HG02623 (cell line): Measurements from ENCODE around the gene NBPF4.
"Not testable (repeated sequence)": the region's sequence is repeated elsewhere in the genome, so short reads cannot be mapped to it uniquely, and the experiment has no call there.

Source experiments
- ATAC-seq: cut with Tn5 transposase; IDR thresholded peaks from one replicate; pipeline ENCODE4 v1.9.1; 2021; ENCODE audit warnings: moderate library complexity; ENCODE audit not compliant: unreplicated experiment

Gene NBPF4, protein sequence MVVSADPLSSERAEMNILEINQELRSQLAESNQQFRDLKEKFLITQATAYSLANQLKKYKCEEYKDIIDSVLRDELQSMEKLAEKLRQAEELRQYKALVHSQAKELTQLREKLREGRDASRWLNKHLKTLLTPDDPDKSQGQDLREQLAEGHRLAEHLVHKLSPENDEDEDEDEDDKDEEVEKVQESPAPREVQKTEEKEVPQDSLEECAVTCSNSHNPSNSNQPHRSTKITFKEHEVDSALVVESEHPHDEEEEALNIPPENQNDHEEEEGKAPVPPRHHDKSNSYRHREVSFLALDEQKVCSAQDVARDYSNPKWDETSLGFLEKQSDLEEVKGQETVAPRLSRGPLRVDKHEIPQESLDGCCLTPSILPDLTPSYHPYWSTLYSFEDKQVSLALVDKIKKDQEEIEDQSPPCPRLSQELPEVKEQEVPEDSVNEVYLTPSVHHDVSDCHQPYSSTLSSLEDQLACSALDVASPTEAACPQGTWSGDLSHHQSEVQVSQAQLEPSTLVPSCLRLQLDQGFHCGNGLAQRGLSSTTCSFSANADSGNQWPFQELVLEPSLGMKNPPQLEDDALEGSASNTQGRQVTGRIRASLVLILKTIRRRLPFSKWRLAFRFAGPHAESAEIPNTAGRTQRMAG

DNA sequence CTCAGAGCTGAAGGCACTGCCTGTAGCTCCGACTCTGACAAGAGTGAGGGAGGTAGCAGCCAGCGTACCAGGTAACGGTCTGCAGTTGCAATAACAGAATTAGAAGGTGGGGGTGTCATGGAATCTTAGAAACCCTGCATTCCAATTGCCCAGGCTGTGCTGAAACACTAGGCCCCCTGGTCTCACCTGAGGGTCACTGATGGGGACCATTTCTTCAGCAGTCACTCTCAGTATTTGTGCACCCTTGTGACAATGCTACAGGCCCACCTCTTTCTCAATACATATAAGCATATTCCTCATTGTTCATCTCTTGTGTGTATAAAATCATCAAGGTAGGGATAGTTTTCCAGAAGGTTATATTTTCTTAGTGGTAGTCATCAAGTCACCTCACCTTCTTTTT is at the start of gene NBPF4:
Gene NBPF4 (minus strand): TSS at position 101 of the 400 bp plus-strand sequence. CDS start 315 bp downstream, outside the sequence.
- not testable (repeated sequence) for ATAC-seq

DNA sequence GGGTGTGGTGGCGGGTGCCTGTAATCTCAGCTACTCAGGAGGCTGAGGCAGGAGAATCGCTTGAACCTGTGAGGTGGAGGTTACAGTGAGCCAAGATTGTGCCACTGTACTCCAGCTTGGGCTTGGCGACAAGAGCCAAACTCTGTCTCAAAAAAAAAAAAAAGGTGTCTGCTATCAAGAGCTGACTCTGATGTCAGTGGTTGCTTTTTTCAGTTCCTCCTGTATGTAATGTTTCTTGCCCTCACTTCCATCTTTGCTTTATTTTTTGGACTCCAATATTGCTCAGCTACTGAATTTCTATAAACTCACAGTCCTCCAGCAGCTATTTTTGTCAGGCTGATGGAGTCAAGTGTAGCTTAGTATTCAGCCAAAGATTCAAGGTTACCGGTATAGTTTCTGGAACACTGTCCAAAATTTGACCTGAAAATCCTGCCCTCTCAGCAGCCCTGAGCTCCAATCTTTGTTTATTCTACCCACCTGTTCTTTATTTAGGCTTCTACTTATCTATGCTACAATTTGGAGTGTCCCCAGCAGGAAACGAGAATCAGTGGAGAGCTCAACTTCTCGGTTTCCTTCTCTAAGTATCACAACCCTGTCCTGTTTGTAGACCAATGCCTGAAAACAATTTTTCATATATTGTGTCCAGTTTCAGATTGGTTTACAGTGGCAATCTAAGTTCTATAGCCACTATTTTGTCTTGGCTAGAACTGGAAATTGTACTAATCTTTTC is 38.8 kb upstream of the NBPF4 start:
- not testable (repeated sequence) for ATAC-seq

DNA sequence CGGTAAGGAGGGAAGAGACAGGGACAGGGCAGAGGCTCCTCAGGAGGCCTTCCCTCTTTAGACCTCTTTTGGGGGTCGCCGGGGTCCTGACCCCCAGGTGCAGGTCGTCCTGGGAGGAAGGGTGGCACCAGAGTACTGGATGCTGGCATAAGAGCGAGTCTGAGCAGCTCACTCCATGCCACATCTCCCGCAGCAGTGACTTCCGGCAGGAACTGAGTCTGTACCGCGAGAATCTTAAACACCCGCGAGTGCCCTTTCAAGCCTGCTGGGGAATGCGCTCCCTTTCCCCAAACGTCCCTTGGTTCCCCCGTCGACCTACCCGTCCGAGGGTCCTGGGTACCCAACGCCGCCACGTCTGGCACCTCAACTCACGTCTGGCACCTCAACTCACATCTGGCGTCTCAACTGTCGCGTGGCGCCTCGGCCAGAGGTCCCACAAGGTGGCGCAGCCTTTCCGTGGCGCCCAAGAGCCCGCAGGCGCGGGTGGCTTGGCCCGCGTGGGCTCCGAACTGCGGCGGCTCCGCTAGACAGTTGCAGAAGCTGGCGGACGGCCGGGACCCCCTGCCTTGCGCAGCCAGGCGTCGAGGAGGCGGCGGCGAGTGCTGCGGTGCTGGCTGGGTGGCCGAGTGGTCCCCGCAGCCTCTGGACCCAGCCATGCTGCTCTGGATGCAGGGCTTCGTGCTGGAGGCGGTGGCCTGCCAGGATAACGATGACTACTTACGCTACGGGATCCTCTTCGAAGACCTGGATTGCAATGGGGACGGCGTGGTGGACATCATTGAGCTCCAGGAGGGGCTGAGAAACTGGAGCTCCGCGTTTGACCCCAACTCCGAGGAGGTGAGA is 28.8 kb upstream of the NBPF4 start:
- not testable (repeated sequence) for ATAC-seq

DNA sequence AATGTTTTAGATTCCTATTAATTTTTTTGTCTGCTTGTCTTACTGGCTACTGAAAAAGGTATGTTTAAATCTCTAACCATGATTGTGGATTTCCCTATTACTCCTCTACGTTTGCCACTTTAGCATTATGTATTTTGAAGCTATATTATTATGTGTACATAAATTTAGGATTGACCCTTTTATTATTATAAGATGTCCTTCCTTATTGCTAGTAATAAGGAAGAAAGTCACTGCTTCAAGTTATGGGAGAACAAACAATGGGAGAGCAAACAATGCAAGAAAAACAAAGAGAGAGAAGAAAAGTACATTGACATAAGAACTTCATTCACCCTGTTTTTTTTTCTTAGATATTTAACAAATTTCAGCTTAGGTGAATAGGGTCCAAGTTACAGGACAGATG is 23.2 kb upstream of the NBPF4 start:
- not testable (repeated sequence) for ATAC-seq

DNA sequence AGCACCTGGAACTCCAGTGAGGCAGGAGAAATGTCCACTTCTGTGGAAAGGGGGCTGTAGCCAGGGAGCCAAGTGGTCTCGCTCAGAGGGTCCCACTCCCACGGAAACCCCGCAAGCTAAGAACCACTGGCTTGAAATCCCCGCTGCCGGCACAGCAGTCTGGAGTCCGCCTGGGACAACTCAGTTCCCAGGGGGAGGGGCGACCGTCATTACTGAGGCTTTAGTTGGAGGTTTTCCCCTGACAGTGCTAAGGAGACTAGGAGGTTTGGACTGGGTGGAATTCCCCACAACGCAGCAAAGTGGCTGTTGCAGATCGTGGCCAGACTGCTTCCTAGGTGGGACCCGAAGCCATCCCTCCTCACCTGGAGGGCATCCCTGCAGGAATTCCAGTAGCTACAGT is 18.1 kb upstream of the NBPF4 start:
- not testable (repeated sequence) for ATAC-seq

DNA sequence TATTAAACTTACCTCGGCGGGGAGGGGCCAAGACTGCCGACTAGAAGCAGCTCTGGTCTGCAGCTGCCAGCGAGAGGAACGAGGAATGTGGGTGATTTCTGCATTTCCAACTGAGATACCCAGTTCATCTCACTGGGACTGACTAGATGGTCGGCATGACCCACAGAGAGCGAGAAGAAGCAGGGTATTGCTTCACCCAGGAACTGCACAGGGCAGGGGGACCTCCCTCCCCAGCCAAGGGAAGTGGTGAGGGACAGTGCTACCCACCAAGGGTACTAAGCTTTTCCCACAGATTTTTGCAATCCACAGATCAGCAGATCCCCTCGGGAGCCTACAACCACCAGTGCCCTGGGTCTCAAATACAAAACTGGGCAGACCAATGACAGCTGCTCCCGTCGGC is 17.6 kb upstream of the NBPF4 start:
- not testable (repeated sequence) for ATAC-seq

DNA sequence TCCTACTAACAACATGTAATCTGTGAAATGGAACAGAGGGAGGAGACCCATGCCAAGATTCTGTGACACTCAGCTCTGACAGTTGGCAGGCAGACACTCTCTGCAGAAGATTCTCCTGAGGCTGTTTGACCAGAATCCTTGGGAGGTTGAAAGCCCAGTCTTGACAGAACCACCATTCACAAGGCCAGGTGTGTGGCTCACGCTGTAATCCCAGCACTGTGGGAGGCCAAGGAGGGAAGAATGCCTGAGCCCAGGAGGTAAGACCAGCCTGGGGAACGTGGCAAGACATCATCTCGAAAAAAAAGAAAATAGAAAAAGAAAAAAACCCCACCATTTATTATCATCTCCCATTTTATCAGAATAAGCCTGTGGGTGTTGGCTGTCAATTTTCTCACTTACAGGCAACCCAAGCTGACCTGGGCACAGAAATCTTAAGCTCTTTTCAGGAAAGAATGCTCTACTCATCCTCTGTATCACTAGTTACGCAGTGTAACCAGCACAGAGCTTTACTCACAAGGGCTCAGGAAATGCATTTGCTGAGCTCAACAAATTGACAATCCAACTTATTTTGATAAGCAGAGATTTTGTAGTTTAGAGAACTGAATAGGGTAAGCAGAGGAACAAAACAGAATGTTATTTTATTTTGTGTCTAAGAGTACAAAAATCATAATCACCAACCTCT is 16.8 kb upstream of the NBPF4 start:
- ATAC-seq, result not testable (repeated sequence)

DNA sequence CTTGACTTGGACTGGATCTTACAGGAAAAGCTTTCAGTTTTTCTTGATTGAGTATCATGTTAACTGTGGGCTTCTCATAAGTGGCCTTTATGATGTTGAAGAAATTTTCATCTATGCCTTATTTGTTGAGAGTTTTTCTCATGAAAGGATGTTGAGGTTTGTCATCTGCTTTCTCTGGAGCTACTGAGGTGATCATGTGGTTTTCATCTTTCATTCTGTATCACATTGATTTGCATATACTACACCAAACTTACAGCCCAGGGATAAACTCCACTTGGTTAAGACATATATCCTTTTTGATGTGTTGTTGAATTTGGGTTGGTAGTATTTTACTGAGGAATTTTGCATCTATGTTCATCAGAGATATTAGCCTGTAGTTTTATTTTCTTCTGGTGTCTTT is 11.6 kb upstream of the NBPF4 start:
- ATAC-seq, result peak; percentile 82

DNA sequence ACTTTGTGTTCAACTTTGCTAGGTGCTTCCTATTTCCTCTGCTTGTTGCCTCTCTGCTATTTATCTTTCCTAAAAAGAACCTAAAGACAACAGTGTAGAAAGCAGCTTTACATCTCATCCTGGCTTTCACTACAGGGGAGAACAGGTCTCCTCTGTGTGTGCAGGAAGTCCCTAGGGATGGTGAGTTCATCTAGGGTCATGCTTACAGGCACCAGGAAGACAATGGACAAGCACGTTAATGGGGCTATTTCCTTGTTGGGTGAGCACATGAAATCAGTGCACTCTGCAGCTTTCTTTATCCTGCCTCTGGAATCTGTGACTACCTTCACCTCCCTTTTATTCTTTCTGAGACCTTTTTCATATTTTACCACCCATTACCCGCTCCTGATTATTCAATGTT is 4.5 kb downstream of the NBPF4 start:
- ATAC-seq, result not testable (repeated sequence)

DNA sequence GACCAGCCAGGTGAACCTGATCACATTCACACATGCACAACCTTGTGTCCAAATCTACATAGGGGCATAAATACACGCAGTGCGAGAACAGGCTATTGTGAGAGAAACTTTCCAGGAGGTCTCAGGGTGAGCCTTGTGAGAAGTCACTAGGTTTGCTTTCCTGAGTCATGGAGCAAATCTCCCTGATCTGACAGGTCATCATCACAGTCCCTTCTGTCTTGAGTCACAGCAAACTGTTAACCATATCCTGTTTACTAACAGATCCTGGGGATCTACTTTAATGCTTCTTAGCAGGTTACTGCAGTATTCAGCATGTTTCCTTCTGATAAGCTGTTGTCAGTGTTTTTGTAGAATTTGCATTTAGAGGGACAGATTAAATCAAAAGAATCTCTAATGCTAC is 8.6 kb downstream of the NBPF4 start:
- not testable (repeated sequence) for ATAC-seq

DNA sequence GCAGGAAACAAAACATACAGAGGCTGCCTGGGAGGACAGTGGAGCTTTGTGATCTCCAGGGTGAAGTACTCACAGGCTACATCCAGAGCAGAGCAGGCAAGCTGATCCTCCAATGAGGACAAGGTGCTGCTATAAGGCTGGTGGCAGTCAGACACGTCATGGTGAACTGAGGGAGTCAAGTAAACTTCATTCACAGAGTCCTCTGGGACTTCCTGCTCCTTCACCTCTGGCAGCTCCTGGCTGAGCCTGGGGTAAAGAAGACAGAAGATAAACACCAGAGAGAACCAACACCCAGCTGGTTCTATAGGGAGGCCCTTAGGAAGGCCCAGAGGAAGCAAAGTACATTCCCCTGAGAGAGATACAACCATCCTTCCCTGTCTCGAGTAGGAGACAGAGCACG is 11.7 kb downstream of the NBPF4 start:
- ATAC-seq, result not testable (repeated sequence)

DNA sequence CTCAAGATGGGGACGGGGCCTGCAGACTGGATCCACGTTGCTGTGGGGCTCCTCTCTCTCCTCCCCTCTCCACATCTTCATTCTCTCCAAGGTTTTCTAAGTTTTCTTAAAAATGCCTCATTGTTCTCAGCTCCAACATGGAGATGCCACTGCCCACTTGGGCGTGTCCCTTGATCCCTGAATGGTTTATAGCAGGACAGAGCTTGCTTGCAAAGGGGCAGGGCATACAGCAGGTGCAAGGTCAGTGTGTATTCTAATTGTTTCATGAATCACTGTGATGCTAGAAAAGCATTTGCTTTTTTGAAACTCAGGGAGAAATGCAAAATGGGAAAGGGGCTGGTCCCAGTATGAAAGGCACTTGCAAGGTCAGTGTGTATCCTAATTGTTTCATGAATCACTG is 13.9 kb downstream of the NBPF4 start:
- ATAC-seq, result not testable (repeated sequence)

DNA sequence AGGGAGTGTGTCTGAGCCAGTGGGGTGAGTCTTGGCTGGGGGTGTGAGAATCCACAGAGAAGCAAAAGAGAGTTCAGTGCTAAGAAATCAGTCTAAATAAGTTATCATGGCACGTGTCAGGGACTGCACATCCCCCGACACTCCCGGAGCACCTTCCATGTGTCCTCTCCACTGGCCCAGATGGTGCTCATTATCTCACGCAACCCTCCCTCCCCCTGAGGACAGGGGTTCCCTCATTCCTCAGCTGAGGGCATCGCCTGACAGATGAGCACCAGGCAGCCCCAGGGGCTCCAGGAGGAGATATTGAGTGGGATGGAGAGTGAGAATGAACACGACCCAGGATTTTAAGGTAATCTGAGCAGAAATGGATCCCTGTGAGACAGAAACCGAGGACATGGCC is 16.1 kb downstream of the NBPF4 start:
- ATAC-seq, result not testable (repeated sequence)

DNA sequence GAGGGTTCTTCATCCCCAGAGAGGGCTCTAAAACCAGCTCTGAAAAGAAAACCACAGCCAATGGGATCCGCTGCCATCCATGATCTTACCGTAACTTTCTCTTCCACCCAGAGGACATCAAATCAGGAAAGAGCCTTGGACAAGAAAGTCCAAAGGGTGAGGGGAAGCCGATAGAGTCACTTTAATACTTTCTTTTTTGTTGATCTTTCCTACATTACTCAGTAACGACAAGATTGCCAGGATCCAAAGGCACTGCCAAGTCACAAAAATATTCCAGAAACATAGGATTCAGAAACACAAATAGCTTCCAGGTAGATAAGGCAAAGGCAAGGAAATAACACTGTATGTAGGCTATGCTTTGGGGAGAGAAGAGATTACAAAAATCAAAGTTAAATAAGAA is 17.0 kb downstream of the NBPF4 start:
- ATAC-seq, result not testable (repeated sequence)

DNA sequence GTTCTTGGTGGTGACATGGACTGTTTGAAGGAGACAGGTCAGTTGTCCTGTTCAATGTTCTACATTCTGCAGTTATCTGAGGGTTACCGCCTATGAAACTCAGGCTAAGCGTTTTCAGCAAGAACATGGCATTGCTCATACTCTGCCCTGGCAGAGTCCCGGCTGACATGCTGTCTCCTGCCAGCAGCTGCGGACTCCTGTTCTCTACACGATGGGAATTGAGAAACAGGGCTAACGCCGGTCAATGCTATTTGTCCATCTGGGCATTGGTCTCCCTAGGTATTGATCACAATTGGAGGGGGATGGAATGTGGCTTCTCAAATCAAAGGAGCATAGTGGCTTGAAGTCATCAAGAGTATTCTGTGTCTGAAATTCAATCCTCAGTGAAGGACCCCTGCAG is 20.6 kb downstream of the NBPF4 start:
- not testable (repeated sequence) for ATAC-seq

DNA sequence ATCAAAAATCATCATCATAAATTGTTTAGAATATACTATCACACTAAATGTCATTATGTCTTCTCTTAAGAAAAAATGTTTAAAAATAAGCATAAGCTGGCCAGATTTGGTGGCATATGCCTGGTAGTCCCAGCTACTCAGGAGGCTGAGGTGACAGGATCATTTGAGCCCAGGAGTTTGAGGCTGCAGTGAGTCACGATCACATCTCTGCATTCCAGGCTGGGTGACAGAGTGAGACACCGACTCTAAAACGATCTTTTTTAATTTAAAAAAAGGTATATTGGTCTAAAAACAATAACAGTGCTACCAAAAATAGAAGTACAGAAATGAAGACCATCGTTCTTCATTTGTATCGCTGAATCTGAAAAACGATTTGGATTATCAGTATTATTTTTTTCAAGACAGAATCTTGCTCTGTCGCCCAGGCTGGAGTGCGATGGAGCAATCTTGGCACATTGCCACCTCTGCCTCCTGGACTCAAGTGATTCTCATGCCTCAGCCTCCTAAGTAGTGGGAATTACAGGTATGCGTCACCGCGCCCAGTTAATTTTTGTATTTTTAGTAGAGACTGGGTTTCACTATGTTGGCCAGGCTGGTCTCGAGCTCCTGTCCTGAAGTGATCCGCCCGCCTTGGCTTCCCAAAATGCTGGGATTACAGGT is 26.2 kb downstream of the NBPF4 start:
- not testable (repeated sequence) for ATAC-seq

DNA sequence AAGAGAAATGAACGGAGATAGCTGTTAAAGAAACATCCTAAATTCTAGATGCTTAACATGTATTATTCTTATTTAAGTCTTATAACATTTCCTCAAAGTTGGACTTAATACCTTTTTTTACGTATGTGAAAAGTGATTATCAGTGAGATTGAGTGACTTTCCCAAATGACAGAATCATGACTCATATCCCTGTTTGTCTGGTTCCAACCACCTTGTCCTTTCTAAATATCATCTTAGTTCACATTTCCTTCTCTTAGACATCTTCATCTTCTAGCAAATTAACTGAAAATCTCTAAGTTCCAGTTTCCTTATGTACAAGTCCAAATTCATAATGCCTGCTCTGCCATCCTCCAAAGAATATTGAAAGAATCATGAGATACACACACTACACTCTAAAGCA is 26.9 kb downstream of the NBPF4 start:
- not testable (repeated sequence) for ATAC-seq

DNA sequence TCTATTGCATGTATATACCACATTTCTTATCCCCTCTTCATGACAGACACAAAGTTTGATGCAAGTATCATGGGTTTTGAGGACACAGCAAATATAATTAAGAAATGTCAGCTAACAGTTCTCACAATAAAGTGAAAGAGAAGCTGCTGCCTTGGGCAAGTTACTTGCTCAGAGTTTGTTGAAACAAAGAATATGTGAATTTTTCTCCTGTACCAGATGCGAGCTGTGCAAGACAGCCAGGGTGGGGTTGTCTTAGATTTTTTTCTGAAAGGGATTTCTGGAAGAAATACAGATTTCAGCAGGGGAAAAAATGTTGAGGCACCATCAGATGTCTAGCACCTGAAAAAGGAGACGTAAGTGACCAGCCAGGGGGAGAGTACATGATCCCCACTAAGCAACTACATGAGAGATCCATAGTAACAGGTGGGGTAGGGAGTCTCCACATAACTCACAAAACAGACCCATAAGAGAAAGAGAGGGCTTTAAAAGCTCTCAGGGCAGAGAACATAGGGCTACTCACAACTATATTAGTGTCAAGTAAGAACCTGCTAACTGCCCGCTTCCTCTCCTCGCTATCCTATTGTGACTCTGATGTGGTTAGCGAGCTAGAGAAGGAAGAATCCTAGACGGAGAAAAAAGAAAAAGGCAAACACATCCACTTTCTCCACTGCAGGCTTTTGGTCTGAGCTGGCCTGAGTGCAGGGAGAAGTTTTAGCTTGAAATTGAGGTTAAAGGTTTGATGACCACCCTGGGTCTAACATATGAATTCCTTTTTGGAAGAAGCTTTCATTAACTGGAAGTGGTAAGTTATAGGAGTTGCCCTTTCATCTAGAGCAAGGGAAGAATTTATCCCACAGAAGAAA is 27.6 kb downstream of the NBPF4 start:
- not testable (repeated sequence) for ATAC-seq
